ENCODE results near the gene EGFR.

- TF ChIP-seq MYC (IDR thresholded peaks at IDR 0.05; ENCODE audit: borderline replicate concordance, low read length) (no peak), ZFP36 (IDR thresholded peaks at IDR 0.05; ENCODE audit: borderline replicate concordance, partially characterized antibody) (no peak)
Measured at GRCh38 chr7:55242613-55243012, 223.8 kb downstream of the EGFR start.

Data from A549 (cell line).